Neural progenitor cell (in vitro differentiated cells): ENCODE results near the gene FAM193A.

Experiments
- CTCF ChIP-seq: fragments of 200-600 bp; sonication (generic); IDR thresholded peaks from 2 replicates; pipeline ENCODE4 v1.5.1; 2017; ENCODE audit warnings: antibody characterized with exemption, mild to moderate bottlenecking
- EZH2 ChIP-seq: fragments of 200-600 bp; sonication (generic); IDR thresholded peaks from 2 replicates; pipeline ENCODE4 v1.6.1; 2017; ENCODE audit warnings: antibody characterized with exemption, mild to moderate bottlenecking, moderate library complexity

- TF ChIP-seq EZH2 (no peak), CTCF (no peak)
These were observed 149.1 kb downstream of the FAM193A start for GRCh38 chr4:2685541-2685940.
